ENCODE data around the gene CD9. TPM values are rescaled to one million over a fixed set of nuclear protein-coding genes. Genes with fewer than 3 reads are reported as not detected.

Gene CD9
- total and polyA plus RNA-seq, 2 of the 8 experiments (the other 6 are each of a cell fraction or from before 2014, with no cell fraction given) = 168 to 319 TPM

DNA sequence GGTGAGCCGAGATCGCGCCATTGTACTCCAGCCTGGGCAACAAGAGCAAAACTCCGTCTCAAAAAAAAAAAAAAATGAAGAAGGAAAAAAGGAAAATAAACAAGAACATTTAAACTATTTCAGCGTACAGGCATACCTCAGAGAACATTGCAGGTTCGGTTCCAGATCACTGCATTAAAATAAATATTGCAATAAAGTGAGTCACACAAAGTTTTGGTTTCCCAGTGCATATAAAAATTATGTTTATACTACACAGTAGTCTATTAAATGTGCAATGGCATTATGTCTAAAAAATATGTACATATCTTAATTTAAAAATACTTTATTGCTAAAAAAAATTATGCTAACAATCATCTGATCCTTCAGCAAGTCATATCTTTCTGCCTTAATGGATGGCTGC, 56.8 kb downstream of the CD9 start:
- no peak overlapping the region for H2BK5ac ChIP-seq (ENCODE audit: low read depth, low read length)
- no peak overlapping the region for H2BK120ac ChIP-seq (replicated peaks; ENCODE audit: low read depth, low read length)
- no peak overlapping the region for H3K4me2 ChIP-seq (ENCODE audit: insufficient read depth in 1 of 2, low read depth in 2 of 2, low read length in 2 of 2)
- H2BK15ac ChIP-seq (ENCODE audit: low read length) = no peak overlapping the region
- DNase-seq (ENCODE audit: low read depth in 1 of 2, low spot score in 2 of 2) (no peak), FAIRE-seq (no peak)
- H3K18ac ChIP-seq (ENCODE audit: extremely low read depth, low read length) = no peak overlapping the region
- no peaks in the 10 kb centered on the region for H3K27me3 ChIP-seq (replicated peaks in 1 of 4; ENCODE audit: control insufficient read depth in 3 of 4, extremely low read depth in 1 of 4, insufficient read depth in 3 of 4, low read length in 3 of 4)
- H3K79me2 ChIP-seq (ENCODE audit: control insufficient read depth in 1 of 2, insufficient read depth in 2 of 2, low read length in 2 of 2) = no peaks in the 10 kb centered on the region
- no peaks in the 10 kb centered on the region for H3K9me3 ChIP-seq (ENCODE audit: insufficient read depth in 2 of 2, low read depth in 1 of 2, low read length in 1 of 2)
- no peak overlapping the region for H4K8ac ChIP-seq (ENCODE audit: extremely low read depth, insufficient read depth, low read length)
- no peak overlapping the region for H4K5ac ChIP-seq (ENCODE audit: insufficient read length, low read depth, low read length)
- H2BK20ac ChIP-seq (ENCODE audit: low read length) = no peak overlapping the region
- no peak overlapping the region for H3K4ac ChIP-seq (replicated peaks; ENCODE audit: insufficient read length, low read depth, low read length)
- no peak overlapping the region for H2AFZ ChIP-seq (ENCODE audit: low read length)
- H4K91ac ChIP-seq (replicated peaks; ENCODE audit: insufficient read length, low read length) = no peak overlapping the region
- no peaks in the 10 kb centered on the region for H3K36me3 ChIP-seq (ENCODE audit: control insufficient read depth in 2 of 4, insufficient read depth in 4 of 4, low read length in 3 of 4)
- no peaks in the 10 kb centered on the region for H4K20me1 ChIP-seq (replicated peaks in 1 of 2; ENCODE audit: control insufficient read depth in 1 of 2, insufficient read depth in 2 of 2, low read length in 2 of 2)
- H3K79me1 ChIP-seq (ENCODE audit: low read depth, low read length) = 0 out of 2 replicates have a peak, but pooled peaks cover under 1% of the 10 kb centered on the region
- H3K27ac ChIP-seq (ENCODE audit: low read depth, low read length) = no peak overlapping the region
- no peak overlapping the region for H3K14ac ChIP-seq (ENCODE audit: insufficient read length)
- no peak overlapping the region for H3K4me3 ChIP-seq (ENCODE audit: extremely low read depth in 1 of 4, insufficient read depth in 2 of 4, low read depth in 3 of 4, low read length in 4 of 4)
- no peak overlapping the region for H2BK12ac ChIP-seq (ENCODE audit: low read depth, low read length)
- ChIA-PET POLR2A (ENCODE audit: partially characterized antibody) (no interaction called here), CTCF (ENCODE audit: partially characterized antibody) (no interaction called here)
- H3K9ac ChIP-seq (replicated peaks in 1 of 4; ENCODE audit: extremely low read depth in 1 of 4, low read depth in 3 of 4, low read length in 3 of 4) = no peak overlapping the region
- H2AK5ac ChIP-seq (ENCODE audit: low read depth, low read length) = no peak overlapping the region
- H3K4me1 ChIP-seq (replicated peaks in 1 of 4; ENCODE audit: control insufficient read depth in 3 of 4, insufficient read depth in 4 of 4, low read length in 3 of 4) = no peaks in the 10 kb centered on the region
- H3K23me2 ChIP-seq (ENCODE audit: low read depth, low read length) = no peaks in the 10 kb centered on the region
- no peak overlapping the region for H3K56ac ChIP-seq (replicated peaks; ENCODE audit: insufficient read length, low read depth, low read length)
- TF ChIP-seq POLR2AphosphoS5 (IDR thresholded peaks at IDR 0.05; ENCODE audit: low read depth, low read length) = no peak
- TF ChIP-seq, protein P1, sequence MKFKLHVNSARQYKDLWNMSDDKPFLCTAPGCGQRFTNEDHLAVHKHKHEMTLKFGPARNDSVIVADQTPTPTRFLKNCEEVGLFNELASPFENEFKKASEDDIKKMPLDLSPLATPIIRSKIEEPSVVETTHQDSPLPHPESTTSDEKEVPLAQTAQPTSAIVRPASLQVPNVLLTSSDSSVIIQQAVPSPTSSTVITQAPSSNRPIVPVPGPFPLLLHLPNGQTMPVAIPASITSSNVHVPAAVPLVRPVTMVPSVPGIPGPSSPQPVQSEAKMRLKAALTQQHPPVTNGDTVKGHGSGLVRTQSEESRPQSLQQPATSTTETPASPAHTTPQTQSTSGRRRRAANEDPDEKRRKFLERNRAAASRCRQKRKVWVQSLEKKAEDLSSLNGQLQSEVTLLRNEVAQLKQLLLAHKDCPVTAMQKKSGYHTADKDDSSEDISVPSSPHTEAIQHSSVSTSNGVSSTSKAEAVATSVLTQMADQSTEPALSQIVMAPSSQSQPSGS (IDR thresholded peaks at IDR 0.05; ENCODE audit: low read length) = no peak
- no peak overlapping the region for H3K23ac ChIP-seq (ENCODE audit: insufficient read length)
- 94% methylated on average over 4 of the region's 6 CpGs; no CpG with 5 or more reads in 1 of the 2 experiments for WGBS, 2 experiments (ENCODE audit: extremely low coverage in 1 of 2, insufficient coverage in 1 of 2, insufficient read length in 1 of 2, insufficient replicate concordance in 2 of 2, low coverage in 1 of 2, low lambda C conversion rate in 2 of 2, missing lambda C conversion rate in 1 of 2)

All from H1 (cell line).